ENCODE measurements around the gene EARS2.
"Not testable (repeated sequence)": the region's sequence is repeated elsewhere in the genome, so short reads cannot be mapped to it uniquely, and the experiment has no call there.

EARS2 gene

DNA sequence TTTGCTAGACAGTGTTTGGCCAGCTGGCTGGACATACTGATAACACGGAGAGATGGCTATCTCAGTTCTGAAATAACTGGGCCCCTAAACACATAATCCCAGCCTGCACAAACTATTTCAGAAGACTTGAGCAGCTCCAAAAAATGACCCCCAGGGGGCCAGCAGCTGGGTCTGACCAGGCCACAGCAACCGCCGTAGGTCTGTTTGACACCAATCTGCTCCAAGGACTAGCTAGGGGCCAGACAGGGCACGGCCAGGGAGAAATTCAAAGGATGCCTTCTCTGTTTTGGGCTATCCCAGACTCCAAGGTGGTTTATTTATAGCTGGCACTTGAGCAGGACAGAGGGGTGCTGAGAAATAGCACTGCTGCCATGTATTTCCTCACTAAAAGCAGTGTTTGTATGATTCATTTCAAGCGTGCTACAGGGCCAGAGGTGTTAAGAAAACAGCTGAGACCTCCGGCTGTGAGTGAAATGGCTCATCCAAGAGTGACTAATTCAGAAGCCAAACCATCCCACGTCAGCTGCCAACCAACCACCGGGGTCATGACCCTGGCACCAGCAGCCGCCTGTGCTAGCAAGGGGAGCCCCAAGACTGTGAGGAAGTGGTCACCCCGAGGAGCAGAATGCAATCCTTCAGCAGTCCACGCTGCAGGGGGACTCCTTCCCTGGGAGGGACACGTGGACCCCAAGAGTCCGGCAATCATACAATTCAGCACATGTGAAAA lies 52.5 kb downstream of the EARS2 start:
- peak in 1 of 2 experiments; percentile 51 for DNase-seq

DNA sequence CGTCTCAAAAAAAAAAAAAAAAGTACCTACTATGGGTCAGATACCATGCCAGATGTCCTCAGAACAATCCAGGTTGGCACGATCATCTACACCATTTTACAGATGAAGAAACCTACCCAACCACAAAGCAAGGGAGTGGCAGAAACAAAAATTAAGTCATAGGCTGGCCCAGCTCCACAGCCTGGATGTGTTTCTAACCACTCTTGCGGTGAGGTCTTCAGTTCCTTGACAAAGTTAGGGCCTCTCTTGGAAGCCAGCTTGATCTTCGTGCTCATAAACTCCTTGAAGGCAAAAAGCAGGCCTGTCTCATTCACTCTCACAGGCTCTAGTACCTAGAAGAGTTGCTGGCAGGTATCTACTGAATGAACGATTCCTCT lies 53.1 kb downstream of the EARS2 start:
- DNase-seq, result peak in 1 of 2 experiments; percentile 19

DNA sequence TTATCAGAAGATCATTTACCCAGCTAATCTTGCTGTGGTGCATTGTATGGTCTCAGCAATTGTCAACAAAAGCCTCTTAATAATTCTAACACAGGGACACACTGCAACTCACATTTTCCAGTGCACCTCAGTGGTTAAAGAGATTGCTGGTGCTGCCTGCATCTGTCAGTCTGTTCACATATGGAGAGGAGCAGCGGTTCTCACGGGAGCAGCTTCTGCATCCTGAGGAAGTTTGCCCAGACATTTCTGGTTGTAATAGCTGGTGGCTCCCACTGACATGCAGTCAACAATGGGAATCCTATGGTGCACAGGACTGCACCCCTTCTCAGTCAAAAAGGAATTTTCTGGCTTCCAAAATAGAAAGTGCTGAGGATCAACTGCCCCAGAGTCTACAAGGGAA lies 54.7 kb downstream of the EARS2 start:
- no peak for DNase-seq

DNA sequence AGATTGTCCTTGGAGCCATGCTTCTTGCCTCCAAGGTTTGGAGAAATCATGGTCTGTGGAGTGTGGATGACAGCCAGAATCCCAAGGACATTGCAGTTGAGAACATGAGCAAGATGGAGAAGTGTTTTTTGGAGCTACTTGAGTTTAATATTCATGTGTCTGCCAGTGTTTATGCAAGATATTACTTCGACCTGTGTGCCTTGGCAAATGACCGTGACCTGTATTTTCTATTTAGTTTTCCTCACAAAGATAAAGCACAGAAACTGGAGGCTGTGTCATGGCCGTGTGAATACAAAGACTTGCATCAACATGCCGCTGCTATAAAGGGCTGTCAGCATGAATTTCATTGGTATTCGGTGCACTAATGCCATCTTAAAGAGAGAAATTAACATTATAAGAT lies 55.9 kb downstream of the EARS2 start:
- no peak for DNase-seq

GRCh38 chr16:23500862-23501225 lies 56.3 kb downstream of the EARS2 start:
- DNase-seq, result no peak

DNA sequence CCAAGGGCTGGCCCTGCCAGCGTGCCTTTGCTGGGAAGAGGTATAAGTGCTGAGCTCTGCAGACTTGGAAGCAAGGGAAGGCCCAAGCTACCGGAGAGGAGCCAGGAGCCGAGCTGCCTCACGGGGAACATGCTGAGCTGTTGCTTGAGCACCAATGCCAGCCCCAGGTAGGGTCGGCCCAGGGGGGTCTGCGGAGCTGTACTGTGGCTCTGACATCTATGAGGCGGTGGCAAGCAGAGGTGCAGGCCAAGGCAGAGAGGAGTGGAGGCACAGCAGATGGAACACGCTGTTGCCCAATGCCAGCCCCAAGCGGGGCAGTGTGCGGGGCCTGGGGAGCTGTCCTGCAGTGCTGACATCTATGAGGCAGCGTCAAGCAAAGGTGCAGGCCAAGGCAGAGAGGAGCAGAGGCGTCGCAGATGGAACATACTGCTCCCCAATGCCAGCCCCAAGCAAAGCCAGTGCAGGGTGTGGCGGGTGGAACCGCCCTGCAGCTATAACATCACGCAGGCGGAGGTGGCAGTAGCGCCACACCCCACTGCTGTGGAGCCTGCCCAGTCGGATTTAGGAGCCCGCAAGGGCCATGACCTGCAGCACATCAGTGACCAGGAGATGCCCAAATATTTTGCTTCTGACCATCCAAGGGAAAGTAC lies 56.8 kb downstream of the EARS2 start:
- no peak for DNase-seq

DNA sequence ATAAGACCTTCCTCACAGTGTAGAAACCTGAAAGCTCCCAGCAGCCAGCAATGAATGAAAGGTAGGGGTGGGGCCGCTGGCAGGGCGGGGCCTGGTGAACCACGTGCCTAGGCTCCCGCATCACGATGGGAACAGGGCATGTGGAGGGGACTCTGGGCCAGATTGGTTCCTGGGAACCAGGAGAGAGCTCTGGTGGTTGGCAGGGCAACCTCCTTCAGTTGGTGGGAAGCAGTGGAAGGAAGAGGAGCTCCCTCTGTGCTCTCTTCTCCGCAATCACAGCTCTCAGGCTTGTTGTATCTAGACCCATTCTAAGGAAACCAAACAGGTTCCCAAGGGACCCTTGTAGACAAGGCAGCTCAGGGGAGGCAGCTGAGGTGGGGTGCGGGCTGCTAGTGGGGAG lies 57.3 kb downstream of the EARS2 start:
- no peak for DNase-seq

DNA sequence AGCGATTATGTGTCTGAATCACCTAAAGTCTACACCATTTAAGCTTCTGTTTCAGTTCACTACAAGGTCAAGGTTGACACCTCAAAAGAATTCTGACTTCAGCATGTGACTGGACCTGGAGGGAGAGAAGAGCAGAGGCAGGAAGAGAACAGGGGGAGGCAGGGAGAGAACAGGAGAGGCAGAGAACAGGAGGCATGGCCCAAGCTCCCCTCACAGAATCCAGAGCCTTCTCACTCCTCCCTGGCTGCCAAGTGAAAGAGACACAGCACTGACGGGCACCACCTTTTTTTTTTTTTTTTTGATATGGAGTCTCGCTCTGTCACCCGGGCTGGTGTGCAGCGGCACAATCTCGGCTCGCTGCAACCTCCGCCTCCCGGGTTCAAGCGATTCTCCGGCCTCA lies 58.3 kb downstream of the EARS2 start:
- DNase-seq, result no peak

DNA sequence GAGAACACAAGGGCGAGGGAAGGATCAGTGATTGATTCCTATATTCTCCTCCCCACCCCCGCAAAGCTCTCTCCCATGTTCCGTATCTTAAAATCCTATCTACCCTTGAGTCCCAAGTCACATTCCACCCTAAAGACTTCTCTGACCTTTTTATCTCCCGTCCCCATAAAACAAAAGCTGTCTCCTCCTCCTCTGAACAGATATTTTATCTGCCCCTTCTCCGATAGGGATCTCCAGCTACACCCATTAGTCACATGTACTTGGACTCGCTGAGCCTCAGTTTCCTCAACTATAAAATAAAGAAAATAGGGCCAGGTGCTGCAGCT lies 59.6 kb downstream of the EARS2 start:
- no peak for DNase-seq

GRCh38 chr16:23496821-23497542 lies 60.2 kb downstream of the EARS2 start:
- DNase-seq, result no peak

DNA sequence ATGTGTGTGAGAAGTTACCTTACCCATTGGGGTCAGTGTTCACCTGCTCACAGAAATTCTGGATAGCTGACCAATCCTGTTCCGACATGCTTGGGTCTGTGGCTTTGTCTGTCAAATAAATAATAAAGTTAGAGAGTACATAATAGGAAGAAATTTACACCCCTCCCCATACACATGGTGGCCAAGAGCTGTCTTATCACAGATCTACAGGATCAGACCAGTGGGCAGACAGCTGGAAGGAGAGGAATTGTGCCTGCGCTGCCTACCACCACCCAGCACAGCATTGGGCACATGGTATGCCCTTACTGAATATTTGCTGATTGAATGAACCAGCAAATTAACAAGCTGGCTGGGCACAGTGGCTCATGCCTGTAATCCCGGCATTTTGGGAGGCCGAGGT lies 61.5 kb downstream of the EARS2 start:
- no peak for DNase-seq

- no peak for DNase-seq
Observed at GRCh38 chr16:23494188-23494587, 63.0 kb downstream of the EARS2 start.

DNA sequence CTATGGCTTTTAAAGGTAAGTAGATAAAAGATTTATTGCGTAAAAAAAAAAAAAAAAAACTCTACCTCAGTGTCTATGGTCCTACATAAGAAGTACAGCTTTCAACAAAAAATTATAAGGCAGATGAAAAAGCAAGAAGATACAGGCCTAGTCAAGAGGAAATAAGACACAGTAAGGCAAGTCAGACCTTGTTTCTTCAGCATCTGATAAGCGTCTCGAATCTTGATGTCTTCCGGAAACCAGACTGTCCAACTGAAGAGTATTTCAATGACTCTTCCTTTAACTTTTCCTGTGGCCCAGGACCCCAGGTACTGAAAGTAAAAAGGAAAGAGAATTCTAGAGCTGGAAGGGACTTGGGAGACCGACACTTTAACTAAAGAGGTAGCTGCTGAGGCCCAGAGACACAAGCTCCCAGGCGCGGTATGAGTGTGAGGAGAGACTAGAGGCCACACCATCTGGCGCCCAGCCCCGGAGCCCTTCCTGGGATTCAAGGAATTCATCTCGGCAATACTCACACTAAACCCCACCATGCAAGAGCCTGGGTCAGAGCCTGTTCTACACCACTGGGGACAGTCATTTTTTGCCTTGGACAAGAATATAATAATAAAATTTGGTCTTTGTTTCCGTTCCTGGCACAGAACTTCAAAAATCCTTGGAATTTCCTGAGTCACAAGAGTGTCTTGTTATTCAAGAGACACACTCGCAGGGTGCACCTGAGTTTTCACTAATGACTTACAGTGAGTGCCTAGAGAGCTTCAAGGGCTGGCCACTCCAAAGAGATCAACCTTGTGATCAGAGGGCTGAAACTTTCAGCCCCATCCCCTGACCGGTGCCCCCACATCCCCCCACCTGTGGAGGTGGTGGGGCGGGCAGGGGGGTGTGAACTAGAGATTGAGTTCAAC lies 65.4 kb downstream of the EARS2 start:
- DNase-seq, result no peak

GRCh38 chr16:23486480-23486879 lies 70.7 kb downstream of the EARS2 start:
- DNase-seq, result no peak

GRCh38 chr16:23485841-23486240 lies 71.3 kb downstream of the EARS2 start:
- no peak for DNase-seq

GRCh38 chr16:23485257-23485614 lies 71.9 kb downstream of the EARS2 start:
- no peak for DNase-seq

DNA sequence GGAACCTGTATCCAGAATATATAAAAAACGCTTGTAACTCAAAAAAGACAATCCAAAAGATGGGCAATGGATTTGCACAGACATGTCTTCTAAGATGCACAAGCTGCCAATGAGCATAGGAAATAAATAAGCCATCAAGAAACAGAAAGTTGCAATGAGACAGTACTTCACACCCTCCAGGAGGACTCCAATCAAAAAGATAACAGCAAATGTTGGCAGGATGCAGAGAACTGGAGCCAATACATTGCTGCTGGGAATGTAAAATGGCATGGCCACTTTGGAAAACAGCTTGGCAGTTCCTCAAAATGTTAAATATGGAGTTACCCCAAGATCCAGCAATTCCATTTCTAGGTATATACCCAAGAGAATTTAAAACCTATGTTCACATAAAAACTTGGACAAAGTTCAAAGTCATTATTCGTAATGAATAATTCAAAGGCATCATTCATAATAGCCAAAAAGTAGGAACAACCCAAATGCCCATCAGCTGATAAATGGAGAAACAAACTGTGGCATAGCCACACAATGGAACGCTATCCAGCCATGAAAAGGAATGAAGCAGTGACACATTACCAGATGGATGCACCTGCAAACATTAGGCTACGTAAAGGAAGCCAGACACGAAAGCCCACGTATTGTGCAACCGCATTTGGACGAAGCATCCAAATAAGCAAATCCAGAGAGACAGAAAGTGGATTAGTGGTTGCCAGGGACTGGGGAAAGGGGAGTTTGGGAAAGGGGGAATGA lies 72.5 kb downstream of the EARS2 start:
- DNase-seq, result no peak

GRCh38 chr16:23483492-23483891 lies 73.7 kb downstream of the EARS2 start:
- not testable (repeated sequence) for DNase-seq

GRCh38 chr16:23482778-23483177 lies 74.4 kb downstream of the EARS2 start:
- no peak for DNase-seq

DNA sequence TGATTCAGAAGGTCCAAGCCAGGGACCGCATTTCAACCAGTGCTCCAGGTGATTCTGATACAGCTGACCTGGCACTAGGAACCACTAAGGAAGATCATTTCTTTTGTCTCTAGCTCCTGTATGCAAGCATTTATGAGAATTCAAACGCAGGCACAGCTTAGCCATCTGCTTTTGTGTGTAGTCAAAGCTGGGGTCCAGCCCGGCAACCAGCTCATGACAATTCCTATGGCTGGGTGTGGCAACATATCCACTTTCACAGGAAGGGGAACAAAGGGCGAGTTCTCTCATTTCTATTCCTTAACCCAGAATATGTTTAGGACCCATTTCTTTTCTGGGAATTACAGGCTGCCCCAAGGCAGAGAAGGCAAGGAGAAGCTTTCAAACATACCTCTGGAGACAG lies 76.9 kb downstream of the EARS2 start:
- DNase-seq, result no peak

GRCh38 chr16:23479138-23479537 lies 78.0 kb downstream of the EARS2 start:
- no peak for DNase-seq

- DNase-seq, result no peak
Observed at GRCh38 chr16:23478566-23478965, 78.6 kb downstream of the EARS2 start.

- DNase-seq, result no peak
Observed at GRCh38 chr16:23476289-23476688, 80.9 kb downstream of the EARS2 start.

Data from NCI-H446 (cell line).